Vagina (tissue), 2 donors: ENCODE data around the gene HAPLN2.

Experiments used
- CTCF ChIP-seq, 3 experiments: fragments of 450-650 bp in 2 of 3; fragments of 200-600 bp in 1 of 3; sonication (generic) in 1 of 3; IDR thresholded peaks; one replicate each; pipeline ENCODE4 v1.5.1; 2017 to 2019; ENCODE audit warnings: antibody characterized with exemption in 3 of 3, mild to moderate bottlenecking in 2 of 3, moderate library complexity in 2 of 3
- POLR2AphosphoS5 ChIP-seq, 2 donors: sonication (generic); formaldehyde crosslinking; IDR thresholded peaks; one replicate each; pipeline ENCODE4 v1.9.0; 2017; ENCODE audit warnings: antibody characterized with exemption in 2 of 2, mild to moderate bottlenecking in 2 of 2, low read depth in 1 of 2; ENCODE audit not compliant: insufficient read depth in 1 of 2

GRCh38 chr1:156664046-156664766 is 45.0 kb downstream of the HAPLN2 start:
- TF ChIP-seq CTCF (IDR thresholded peaks at IDR 0.05): no peak
- no peak for TF ChIP-seq POLR2AphosphoS5 (IDR thresholded peaks at IDR 0.05; ENCODE audit: insufficient read depth in 1 of 2, low read depth in 1 of 2)
